Esophagus muscularis mucosa (tissue), 3 donors: Measurements from ENCODE around the gene EXOSC5.

ENCODE experiments used
- EP300 ChIP-seq: sonication (generic); formaldehyde crosslinking; IDR thresholded peaks from one replicate; pipeline ENCODE4 v1.6.1; 2017; ENCODE audit warnings: antibody characterized with exemption
- POLR2AphosphoS5 ChIP-seq, 2 donors: sonication (generic); formaldehyde crosslinking; IDR thresholded peaks; one replicate each; pipeline ENCODE4 v1.6.1; 2017; ENCODE audit warnings: antibody characterized with exemption in 2 of 2

- no peak for TF ChIP-seq EP300
- TF ChIP-seq POLR2AphosphoS5 (IDR thresholded peaks at IDR 0.05): no peak
Measured at GRCh38 chr19:41442473-41443355, 45.6 kb upstream of the EXOSC5 start, which contains the start of gene ERICH4.
